ENCODE measurements around the gene IGHMBP2.

Gene IGHMBP2

DNA sequence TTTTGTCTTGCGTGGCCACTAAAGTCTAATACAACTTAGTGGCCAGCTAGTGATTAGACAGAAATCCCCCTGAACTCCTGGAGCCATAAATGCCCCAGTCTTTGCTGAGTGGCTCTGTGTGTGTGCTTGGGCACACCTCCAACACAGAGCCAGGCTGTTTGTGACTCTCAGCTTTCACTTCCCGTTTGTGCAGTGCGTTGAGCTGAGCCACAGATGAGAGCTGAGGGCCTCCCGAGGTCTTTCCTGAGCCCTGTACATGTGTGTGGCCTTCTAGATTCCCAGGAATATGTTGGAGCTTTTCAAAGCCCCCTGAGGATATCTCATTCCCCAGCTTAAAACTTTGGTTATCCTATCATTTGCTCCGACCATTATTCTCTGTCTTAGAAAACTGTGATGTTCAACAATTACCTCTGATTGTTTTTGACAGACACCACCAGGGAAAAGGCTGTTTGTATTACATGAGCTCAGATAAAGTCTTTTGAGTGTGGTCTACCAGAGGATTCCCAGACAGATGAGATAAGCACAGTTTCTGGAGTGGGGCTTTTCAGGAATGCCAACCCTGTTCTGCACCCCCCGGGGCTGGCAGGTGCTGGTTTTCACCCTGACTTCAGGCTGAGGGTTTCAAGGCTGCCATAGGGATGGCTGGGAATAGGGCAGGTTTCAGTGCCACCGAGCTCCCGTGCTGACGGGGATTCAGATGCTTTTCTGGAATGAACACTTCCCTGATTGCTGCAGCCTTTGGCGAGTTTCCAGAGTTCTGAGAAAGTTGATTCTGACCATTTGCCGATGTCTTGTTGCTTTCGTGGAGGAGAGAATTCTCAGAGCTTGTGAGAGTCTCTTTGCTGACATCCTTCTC is 23.8 kb downstream of the IGHMBP2 start:
- no peak for DNase-seq (ENCODE audit: low read depth)

DNA sequence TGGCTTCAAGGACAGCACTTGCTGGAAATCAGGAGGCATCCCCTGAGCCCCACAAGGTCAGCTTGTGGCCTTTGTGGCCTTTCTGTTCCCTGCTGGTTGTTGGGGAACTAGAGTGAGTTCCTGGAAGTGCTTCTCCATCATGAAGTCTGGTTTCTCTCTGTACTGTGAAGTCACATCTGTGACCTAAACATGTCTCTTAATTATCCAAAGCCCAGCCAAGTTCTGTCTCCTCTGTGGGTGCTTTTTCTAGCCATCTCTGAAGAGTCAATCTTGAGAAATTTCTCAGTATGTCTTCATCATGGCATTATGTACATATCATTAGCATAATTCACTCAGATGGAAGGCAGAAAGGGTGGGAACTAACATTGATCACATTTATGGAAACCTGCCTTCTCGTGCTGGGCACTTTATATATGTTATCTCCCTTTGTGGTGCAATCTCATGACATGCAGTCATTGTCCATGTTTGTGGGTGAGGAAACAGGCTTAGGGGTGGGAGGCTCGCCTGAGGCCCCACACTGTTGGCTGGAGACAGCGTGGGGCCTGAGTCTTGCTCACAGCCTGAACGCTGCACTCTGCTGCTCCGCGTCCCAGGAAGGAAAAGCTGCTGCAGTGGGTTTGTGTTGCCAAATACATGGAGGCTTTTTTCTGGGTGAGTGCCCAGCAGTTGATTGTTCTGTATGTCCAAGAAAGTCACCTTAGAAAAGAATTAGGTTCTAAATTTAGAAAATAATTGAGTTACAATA is 24.6 kb downstream of the IGHMBP2 start:
- no peak for DNase-seq (ENCODE audit: low read depth)

GRCh38 chr11:68929135-68929534 is 25.4 kb downstream of the IGHMBP2 start:
- DNase-seq (ENCODE audit: low read depth): no peak

DNA sequence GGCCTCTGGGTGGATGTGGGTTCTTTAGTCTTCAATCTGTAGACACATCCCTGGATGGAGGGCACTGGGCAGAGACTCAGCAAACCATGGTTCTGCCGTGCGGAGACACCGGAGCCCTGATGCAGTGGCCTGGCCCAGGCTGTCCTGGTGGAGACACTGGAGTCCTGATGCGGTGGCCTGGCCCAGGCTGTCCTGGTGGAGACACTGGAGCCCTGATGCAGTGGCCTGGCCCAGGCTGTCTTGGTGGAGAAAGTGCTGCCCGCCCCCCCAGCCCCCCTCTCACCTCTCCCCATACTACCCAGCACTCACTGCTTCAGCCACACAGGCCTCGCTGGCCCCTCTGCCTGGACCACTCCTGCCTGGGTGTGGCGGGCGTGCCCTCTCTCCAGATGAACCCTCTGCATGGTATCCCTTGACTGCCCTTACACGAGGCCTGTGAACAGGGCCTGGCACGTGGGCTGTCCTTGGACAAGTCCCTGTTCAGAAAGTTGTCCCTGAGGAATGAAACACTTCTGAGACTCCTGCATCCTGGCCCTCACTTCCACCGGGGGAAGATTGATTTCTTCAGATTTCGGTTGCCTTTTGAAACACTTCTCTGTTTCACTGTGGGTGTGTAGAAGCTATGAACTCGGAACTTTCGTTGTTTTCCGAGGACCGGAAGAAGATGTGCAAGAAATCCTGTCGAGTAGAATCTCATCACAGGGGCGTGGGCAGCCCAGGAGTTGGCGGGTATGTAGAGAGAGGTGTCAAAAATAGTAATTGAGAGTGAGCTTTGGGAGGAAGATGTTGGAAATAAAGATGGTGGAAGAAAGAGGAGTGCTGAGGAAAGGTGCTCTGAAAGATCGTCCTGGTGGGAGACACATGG is 26.2 kb downstream of the IGHMBP2 start:
- no peak for DNase-seq (ENCODE audit: low read depth)

DNA sequence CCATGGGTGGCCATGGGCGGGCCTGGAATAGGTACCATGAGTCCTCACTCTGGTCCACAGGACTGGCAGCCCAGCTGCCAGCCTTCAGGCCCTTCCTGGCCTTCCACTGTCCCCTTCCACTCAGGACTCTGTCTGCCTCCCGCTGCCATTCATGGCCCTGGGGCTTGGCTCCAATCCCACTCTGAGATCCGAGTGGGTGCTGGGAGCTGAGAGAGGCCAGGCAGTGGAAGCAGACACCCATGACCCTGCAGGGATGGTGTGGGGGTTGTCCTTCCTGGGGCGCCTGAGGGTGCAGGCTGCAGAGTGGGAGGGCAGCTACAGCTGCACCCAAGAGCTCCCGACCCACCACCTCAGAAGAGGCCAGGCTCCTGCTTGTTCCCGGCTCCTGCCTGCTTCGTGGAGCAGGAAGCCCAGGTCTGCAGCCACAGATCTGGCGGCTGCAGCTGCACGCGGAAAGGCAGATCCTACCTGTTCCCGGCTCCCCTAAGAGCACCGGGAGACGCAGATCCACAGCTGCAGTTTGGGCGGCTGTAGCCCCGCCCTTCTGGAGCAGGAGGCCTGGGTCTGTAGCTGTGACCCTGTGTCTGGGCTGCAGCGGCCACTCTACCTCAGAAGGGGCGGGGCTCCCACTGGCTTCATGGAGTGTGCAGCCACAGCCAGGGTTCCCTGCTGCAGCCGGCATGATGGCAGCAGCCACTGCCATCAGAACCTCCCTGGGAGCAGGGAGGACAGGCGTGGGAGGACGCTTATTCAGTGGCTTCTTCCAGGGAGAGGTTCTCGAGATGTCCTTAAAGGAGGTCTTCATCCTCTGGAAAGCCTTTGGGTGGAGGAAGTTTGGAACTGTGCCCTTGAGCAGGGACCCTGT is 27.5 kb downstream of the IGHMBP2 start:
- no peak for DNase-seq (ENCODE audit: low read depth)

- DNase-seq (ENCODE audit: low read depth): no peak
Measured at GRCh38 chr11:68931911-68932310, 28.2 kb downstream of the IGHMBP2 start.

GRCh38 chr11:68932358-68932757 is 28.7 kb downstream of the IGHMBP2 start:
- DNase-seq (ENCODE audit: low read depth): no peak

- no peak for DNase-seq (ENCODE audit: low read depth)
Measured at GRCh38 chr11:68932933-68933577, 29.4 kb downstream of the IGHMBP2 start.

- DNase-seq (ENCODE audit: low read depth): no peak
Measured at GRCh38 chr11:68933605-68934320, 30.1 kb downstream of the IGHMBP2 start.

DNA sequence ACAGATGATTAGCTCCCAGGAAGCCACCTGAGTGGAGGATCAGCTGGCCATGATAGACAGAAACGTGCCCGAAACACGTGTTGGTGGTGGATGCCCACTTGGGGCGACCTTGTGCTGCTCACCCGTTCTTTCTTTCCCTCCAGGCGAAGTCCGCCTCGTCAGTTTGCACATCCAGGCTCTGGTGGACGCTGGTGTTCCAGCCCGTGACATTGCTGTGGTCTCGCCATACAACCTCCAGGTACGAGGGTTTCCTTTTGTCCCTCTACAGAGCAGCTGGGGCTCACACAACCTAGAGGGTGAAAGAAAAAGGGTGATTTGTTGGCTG is 30.6 kb downstream of the IGHMBP2 start:
- no peak for DNase-seq (ENCODE audit: low read depth)

- DNase-seq (ENCODE audit: low read depth): no peak
Measured at GRCh38 chr11:68934666-68935065, 31.0 kb downstream of the IGHMBP2 start.

DNA sequence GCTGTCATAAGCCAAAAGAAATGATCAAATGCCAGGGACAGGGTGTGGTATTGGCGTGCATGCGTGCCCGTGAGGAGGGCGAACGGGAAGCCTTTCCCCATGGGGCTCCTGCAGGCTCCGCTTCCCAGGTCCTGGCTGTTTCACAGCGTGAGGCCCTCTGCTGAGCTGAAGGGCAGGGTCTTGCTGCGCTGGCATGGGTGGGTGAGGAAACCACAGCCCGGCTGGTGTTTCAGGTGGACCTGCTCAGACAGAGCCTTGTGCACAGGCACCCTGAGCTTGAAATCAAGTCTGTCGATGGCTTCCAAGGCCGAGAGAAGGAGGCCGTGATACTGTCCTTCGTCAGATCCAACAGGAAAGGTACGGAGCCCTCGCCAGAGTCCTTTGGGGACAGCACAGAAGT is 31.4 kb downstream of the IGHMBP2 start:
- DNase-seq (ENCODE audit: low read depth): no peak

GRCh38 chr11:68935516-68936357 is 32.0 kb downstream of the IGHMBP2 start:
- no peak for DNase-seq (ENCODE audit: low read depth)

- DNase-seq (ENCODE audit: low read depth): no peak
Measured at GRCh38 chr11:68936358-68936636, 32.6 kb downstream of the IGHMBP2 start.

- no peak for DNase-seq (ENCODE audit: low read depth)
Measured at GRCh38 chr11:68936676-68937620, 33.3 kb downstream of the IGHMBP2 start.

- no peak for DNase-seq (ENCODE audit: low read depth)
Measured at GRCh38 chr11:68938088-68938487, 34.4 kb downstream of the IGHMBP2 start.

- no peak for DNase-seq (ENCODE audit: low read depth)
Measured at GRCh38 chr11:68938816-68939582, 35.3 kb downstream of the IGHMBP2 start.

Data from stimulated activated CD8-positive, alpha-beta memory T cell treated with anti-CD3 and anti-CD28 coated beads, Interleukin-12 subunit alpha, Interleukin-12 subunit beta, amount 100 ng/mL, for 4 hours (primary cell).